Activated CD4-positive, alpha-beta T cell treated with anti-CD3 and anti-CD28 coated beads, Interleukin-2, amount 50 U/mL, for 4 hours (primary cell): ENCODE results near the gene RNF7.
"Not testable (repeated sequence)": the region's sequence is repeated elsewhere in the genome, so short reads cannot be mapped to it uniquely, and the experiment has no call there.

Source experiments
- DNase-seq, 2 experiments: peaks; one replicate each; pipeline ENCODE4 v3.0.0-alpha.2; 2020

The RNF7 gene

GRCh38 chr3:141738022-141738890, at the start of gene RNF7:
RNF7 (plus strand) TSS chr3:141738298; CDS start chr3:141738342, 44 bp downstream.
- peak; percentile 94 to 95 for DNase-seq

GRCh38 chr3:141690431-141691072, 47.5 kb upstream of the RNF7 start:
- no peak for DNase-seq

GRCh38 chr3:141691471-141691870, 46.6 kb upstream of the RNF7 start:
- DNase-seq, result not testable (repeated sequence)

GRCh38 chr3:141692973-141693372, 45.1 kb upstream of the RNF7 start:
- DNase-seq, result not testable (repeated sequence)

GRCh38 chr3:141699324-141699723, 38.8 kb upstream of the RNF7 start:
- DNase-seq, result no peak

- no peak for DNase-seq
These were observed 38.2 kb upstream of the RNF7 start for GRCh38 chr3:141699897-141700296.

- DNase-seq, result not testable (repeated sequence)
These were observed 34.7 kb upstream of the RNF7 start for GRCh38 chr3:141703367-141703766.

- DNase-seq, result no peak
These were observed 30.3 kb upstream of the RNF7 start for GRCh38 chr3:141707741-141708203.

- no peak for DNase-seq
These were observed 29.7 kb upstream of the RNF7 start for GRCh38 chr3:141708367-141708766.

GRCh38 chr3:141709126-141709770, 28.9 kb upstream of the RNF7 start:
- DNase-seq, result no peak

- DNase-seq, result no peak
These were observed 28.0 kb upstream of the RNF7 start for GRCh38 chr3:141710121-141710520.

GRCh38 chr3:141710888-141711616, 27.0 kb upstream of the RNF7 start:
- DNase-seq, result no peak

GRCh38 chr3:141714671-141715070, 23.4 kb upstream of the RNF7 start:
- no peak for DNase-seq

GRCh38 chr3:141722081-141722480, 16.0 kb upstream of the RNF7 start:
- no peak for DNase-seq

GRCh38 chr3:141722648-141723047, 15.4 kb upstream of the RNF7 start:
- no peak for DNase-seq

- no peak for DNase-seq
These were observed 14.8 kb upstream of the RNF7 start for GRCh38 chr3:141723255-141723654.

GRCh38 chr3:141724186-141724585, 13.9 kb upstream of the RNF7 start:
- DNase-seq, result no peak

GRCh38 chr3:141725036-141725435, 13.1 kb upstream of the RNF7 start:
- DNase-seq, result no peak

- DNase-seq, result no peak
These were observed 11.6 kb upstream of the RNF7 start for GRCh38 chr3:141726483-141726882.

GRCh38 chr3:141728355-141728892, 9.7 kb upstream of the RNF7 start:
- DNase-seq, result no peak

GRCh38 chr3:141729240-141729639, 8.9 kb upstream of the RNF7 start:
- DNase-seq, result no peak

GRCh38 chr3:141735176-141735575, 2.9 kb upstream of the RNF7 start:
- DNase-seq, result no peak
